T-helper 22 cell (primary cell): ENCODE results near the gene GRHL1.

Experiments
- DNase-seq: peaks from one replicate; pipeline ENCODE4 v3.0.0-alpha.2; 2020; ENCODE audit warnings: low read depth

GRHL1 gene

GRCh38 chr2:9972621-9973479, 21.4 kb downstream of the GRHL1 start:
- no peak for DNase-seq

GRCh38 chr2:9973690-9974089, 22.2 kb downstream of the GRHL1 start:
- no peak for DNase-seq

- no peak for DNase-seq
Measured at GRCh38 chr2:9974343-9974742, 22.9 kb downstream of the GRHL1 start.

GRCh38 chr2:9975328-9975727, 23.8 kb downstream of the GRHL1 start:
- no peak for DNase-seq

GRCh38 chr2:9975805-9976447, 24.4 kb downstream of the GRHL1 start:
- DNase-seq = no peak

GRCh38 chr2:9979977-9980376, 28.5 kb downstream of the GRHL1 start:
- no peak for DNase-seq

- DNase-seq = no peak
Measured at GRCh38 chr2:9980520-9980919, 29.0 kb downstream of the GRHL1 start.

- no peak for DNase-seq
Measured at GRCh38 chr2:9981655-9982054, 30.2 kb downstream of the GRHL1 start.

GRCh38 chr2:9982248-9982647, 30.8 kb downstream of the GRHL1 start:
- no peak for DNase-seq

- no peak for DNase-seq
Measured at GRCh38 chr2:9982891-9983290, 31.4 kb downstream of the GRHL1 start.

GRCh38 chr2:9983401-9984216, 32.1 kb downstream of the GRHL1 start:
- no peak for DNase-seq

- DNase-seq = no peak
Measured at GRCh38 chr2:9984217-9984739, 32.8 kb downstream of the GRHL1 start.

- DNase-seq = no peak
Measured at GRCh38 chr2:9984871-9985480, 33.5 kb downstream of the GRHL1 start.

GRCh38 chr2:9985531-9986328, 34.2 kb downstream of the GRHL1 start:
- no peak for DNase-seq

GRCh38 chr2:9988320-9988719, 36.8 kb downstream of the GRHL1 start:
- no peak for DNase-seq

- DNase-seq = no peak
Measured at GRCh38 chr2:9990736-9991135, 39.2 kb downstream of the GRHL1 start.

GRCh38 chr2:9991221-9991620, 39.7 kb downstream of the GRHL1 start:
- no peak for DNase-seq

- DNase-seq = no peak
Measured at GRCh38 chr2:9991829-9992273, 40.4 kb downstream of the GRHL1 start.

- DNase-seq = no peak
Measured at GRCh38 chr2:9992427-9993187, 41.1 kb downstream of the GRHL1 start.

- DNase-seq = no peak
Measured at GRCh38 chr2:9993488-9994165, 42.1 kb downstream of the GRHL1 start.
